NCI-H1105 treated with DMSO at 0.1 percent for 48 hours (cell line): ENCODE data around the gene SPRED3.
"Not testable (repeated sequence)": the region's sequence is repeated elsewhere in the genome, so short reads cannot be mapped to it uniquely, and the experiment has no call there.

Source experiments
- DNase-seq: peaks from one replicate; lab custom pipeline; 2025; lab: John Stamatoyannopoulos, UW

Gene SPRED3

DNA sequence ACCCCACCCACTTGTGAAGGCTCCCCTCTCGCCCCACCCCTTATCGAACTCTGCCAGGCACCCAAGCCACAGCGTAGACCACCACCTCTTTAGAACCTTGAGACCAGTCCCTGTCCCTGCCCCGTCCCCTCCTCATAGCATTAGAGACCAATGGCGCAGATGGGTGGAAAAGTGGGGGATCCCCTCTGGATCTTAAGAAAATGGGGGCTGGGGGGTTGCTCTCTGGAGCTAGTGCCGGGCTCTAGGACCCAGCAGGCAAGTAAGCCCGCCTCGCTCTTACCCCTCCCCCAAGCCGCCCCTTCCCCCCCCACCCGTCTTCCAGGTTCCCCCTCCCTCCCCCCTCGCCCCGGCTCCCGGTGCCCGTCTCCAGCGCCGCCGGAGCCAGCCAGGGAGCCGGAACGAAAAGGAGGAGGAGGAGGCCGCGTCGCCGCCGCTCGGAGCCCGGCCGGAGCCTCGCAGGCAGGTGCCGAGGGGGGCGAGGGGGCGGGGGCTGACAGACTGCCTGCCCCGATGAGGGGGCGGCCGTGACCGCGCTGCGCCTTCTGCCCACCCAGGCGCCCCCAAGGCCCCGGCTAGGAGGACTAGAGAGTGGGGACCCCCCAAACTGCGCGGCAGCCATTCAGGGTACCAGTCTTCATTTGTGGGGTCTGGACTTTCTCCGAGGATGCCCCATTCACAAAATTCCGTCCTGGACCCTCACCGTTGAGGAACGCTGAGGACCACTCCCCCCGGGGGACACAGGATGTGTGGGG, at the start of gene SPRED3:
Gene SPRED3, plus strand, starts transcription at position 349 of the 752 bp plus-strand sequence. CDS start 1,606 bp downstream, outside the sequence.
- DNase-seq = peak; percentile 71

DNA sequence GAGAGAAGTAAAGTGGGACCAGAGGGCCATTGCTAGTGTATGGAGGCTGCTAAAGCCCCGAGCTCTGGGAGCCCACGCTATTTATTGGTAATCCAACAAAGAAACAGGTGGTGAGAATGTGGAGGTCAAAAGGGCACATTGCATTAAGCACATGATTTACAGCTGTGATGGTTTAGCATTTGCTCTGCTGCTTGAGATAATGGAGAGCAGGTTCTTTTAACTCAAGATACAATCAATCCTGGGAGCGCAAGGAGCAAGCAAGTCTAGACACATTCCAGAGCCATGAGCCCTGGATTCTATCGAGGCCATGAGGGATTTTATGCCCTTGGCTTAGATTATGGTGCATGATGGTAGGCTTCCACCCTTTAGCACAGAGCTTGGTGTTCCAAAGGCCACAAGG, 49.5 kb upstream of the SPRED3 start:
- DNase-seq = not testable (repeated sequence)

- no peak for DNase-seq
These were observed 47.6 kb upstream of the SPRED3 start for GRCh38 chr19:38340927-38341326.

- DNase-seq = no peak
These were observed 41.7 kb upstream of the SPRED3 start for GRCh38 chr19:38346837-38347236.

DNA sequence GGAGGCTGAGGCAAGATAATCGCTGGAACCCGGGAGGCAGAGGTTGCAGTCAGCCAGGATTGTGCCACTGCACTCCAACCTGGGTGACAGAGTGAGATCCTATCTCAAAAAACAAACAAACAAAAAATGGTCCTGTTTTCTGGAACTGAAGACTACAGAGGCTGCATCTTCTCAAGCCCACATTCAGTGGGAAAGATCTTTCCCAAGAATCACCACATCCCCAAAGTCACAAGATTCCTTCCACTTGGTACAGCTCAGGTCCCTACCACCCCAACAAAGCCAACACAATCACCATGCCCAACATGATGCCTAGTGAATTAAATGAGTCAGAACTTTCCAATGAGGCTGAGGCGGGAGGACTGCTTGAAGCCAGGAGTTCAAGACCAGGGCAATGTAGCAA, 37.6 kb upstream of the SPRED3 start:
- no peak for DNase-seq

GRCh38 chr19:38351865-38352395, 36.6 kb upstream of the SPRED3 start:
- no peak for DNase-seq

DNA sequence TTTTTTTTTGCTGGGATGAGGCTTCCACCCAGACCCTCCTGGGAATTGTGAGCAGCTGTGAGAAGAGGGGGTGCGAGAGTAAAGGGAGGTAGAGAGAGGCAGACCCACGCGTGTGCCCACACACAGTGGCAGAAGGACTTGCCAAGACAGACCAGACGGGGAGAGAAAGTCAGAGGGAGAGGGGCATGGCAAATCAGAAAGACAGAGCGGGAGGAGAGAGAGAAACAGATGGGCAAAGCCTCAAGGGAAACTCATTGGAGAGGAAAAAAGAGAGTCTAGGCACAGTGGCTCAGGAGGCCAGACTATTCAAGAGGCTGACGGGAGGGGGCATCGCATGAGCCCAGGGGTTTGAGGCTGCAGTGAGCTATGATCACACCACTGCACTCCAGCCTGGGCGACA, 35.9 kb upstream of the SPRED3 start:
- no peak for DNase-seq

DNA sequence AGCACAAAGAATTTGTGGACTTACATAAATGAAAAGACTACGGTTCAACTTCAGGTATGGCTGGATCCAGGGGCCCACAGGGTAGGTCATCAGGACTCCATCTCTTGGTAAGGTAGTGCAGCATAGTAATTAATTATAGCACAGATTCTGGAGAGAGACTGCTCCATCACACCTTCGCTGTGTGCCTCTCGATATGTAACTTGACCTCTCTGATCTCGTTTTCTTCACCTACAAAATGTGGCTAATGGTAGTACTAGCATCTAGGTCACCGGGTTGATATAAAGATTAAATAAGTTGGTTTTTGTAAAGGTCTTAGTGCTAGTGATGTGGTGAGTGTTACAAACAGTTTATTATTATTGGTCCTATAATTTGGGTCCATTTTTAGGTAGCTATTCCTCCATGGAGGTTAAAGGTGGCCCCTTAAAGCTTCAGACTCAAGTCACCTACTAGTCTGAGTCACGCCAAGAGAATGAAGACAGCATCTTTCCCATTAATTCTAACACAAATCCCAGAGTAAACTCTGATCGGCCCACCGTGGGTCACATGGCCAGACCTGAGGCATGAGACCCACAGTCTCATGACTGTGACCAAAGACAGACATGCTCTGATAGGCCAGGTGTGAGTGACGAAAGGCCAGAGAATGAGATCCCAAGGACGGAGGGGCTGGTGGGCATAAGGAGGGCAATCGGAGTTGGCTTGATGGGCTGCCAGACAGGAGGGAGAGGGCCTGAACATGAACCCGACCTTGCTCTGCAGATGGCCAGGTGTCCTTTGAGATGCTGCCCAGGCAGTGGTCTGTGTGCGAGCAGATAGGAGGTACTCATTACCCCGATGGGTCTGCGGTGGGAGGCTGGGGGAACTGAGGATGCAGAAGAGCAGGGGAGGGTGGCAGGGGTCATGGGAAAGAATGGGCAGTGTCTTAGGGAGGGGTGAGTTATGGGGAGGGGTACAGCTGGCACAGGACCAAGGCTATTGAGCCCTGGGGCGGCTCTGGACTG, 32.5 kb upstream of the SPRED3 start:
- DNase-seq = no peak

DNA sequence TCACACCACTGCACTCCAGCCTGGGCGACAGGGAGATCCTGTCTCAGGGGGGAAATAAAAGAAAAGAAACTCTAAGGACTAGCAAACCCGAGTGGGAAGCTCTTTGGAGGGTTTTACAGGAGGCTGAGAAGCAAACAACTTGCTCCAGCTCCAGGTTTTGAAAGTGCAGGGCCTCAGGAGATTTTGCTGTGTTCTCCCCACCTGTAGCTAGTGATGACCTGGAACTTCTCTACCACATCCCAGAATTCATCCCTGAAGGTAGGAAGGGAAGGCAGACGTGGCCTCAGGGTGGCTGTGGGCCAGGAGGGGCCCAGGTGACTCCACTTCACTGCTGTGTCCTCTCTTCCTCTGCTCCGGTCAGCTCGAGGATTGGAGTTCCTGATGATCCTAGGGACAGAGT, 30.4 kb upstream of the SPRED3 start:
- no peak for DNase-seq

DNA sequence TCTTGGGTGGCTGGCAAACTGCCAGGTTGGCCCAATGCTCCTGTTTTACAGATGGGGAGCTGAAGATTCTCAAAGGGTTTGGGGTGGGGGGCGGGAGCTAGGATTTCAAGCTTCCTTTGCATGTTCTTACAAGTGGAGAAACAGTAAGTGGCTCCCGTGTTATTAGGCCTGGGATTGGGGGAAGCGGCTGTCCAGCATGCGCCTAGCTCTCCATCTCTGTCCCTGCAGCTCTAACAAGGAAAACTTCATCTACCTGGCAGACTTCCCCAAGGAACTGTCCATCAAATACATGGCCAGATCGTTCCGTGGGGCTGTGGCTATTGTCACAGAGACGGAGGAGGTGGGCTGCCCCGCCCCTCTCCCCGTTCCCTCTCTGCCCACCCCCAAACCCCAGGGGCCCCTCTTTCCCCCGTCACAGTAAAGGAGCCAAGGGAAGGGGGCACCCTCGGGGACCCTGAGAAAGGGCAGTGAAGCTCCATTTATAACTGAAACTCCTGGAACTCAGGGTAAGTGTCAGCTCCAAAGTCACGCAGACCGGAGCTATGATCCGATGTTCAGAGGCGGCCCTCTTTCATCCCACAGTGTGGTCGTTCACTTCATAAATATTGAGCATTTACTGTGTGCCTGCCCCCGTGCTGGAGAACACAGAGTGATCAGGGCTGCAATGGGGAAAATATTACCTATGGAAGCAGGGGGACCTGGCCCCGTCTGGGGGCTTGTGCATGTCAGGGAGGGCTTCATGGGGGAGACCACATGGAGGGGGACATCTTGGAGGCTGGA, 29.1 kb upstream of the SPRED3 start:
- no peak for DNase-seq

DNA sequence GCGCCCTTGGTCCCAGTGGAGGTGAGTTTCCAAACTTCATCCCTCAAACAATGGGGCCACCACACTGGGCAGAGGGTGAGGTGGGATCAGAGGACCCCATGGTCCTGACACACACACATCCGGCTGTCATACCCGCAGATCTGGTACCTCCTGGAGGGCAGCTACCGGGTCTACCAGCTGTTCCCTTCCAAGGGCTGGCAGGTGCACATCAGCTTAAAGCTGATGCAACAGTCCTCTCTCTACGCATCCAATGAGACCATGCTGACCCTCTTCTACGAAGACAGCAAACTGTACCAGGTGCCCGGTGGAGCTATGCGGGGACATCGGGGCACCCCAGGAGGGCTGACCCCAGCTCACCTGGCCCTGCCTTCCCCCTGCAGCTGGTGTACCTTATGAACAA, 28.1 kb upstream of the SPRED3 start:
- DNase-seq = no peak

- no peak for DNase-seq
These were observed 27.5 kb upstream of the SPRED3 start for GRCh38 chr19:38360839-38361631.

- DNase-seq = peak; percentile 81
These were observed 26.8 kb upstream of the SPRED3 start for GRCh38 chr19:38361633-38362075.

DNA sequence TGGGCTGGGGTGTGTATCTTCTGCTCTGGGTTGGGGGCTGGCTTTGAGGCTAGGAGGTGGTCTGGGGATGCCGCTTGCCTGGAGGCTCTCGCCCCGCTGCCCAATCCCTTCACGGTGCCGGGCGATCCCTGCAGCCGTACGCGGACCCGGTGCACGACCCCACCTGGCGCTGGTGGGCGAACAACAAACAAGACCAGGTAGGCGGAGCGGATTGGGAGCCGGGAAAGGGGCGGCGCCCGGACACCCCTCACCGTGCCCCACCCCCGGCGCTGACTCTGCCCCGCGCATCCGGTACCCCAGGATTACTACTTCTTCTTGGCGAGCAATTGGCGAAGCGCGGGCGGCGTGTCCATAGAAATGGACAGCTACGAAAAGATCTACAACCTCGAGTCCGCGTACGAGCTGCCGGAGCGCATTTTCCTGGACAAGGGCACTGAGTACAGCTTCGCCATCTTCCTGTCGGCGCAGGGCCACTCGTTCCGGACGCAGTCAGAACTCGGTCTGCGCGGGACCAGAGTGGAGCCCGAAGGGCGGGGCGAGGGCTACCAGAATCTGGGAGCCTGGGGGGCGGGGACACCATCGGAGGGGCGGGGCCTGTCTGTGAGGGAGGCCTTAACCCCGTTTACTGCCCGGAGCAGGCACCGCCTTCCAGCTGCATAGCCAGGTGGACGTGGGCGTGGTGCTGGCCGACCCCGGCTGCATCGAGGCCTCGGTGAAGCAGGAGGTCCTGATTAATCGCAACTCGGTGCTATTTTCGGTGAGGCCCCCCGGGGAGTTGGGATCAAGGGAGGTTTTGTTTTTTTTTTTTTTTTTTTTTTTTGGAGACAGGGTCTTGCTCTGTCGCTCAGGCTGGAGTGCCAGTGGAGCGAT, 26.2 kb upstream of the SPRED3 start:
- peak; percentile 81 for DNase-seq

GRCh38 chr19:38362946-38363688, 25.4 kb upstream of the SPRED3 start:
- not testable (repeated sequence) for DNase-seq

DNA sequence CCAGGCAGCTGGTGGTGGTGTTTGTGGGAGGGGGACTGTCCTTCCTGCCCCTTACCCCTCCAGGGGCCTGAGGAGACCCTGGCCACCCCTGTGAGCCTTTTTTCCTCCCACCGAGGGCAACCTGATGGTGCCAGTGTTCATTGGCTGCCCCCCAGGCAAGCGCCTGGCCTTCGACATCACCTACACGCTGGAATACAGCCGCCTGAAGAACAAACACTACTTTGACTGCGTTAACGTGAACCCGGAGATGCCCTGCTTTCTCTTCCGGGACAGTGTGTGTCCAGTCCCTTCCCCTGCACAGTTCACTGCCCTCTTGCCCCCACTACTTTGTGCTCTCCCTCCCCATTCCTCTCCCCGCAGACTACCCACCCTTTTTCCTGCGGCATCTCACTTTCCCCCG, 21.5 kb upstream of the SPRED3 start:
- no peak for DNase-seq

GRCh38 chr19:38369584-38369983, 18.9 kb upstream of the SPRED3 start:
- DNase-seq = no peak

GRCh38 chr19:38370299-38370698, 18.2 kb upstream of the SPRED3 start:
- DNase-seq = no peak

GRCh38 chr19:38371081-38371480, 17.4 kb upstream of the SPRED3 start:
- no peak for DNase-seq
